Activated CD4-positive, alpha-beta T cell treated with anti-CD3 and anti-CD28 coated beads, Interleukin-2, amount 50 U/mL, for 4 hours (primary cell): Measurements from ENCODE around the gene SNTB2.
"Not testable (repeated sequence)": the region's sequence is repeated elsewhere in the genome, so short reads cannot be mapped to it uniquely, and the experiment has no call there.

Experiments used
- DNase-seq, 2 experiments: peaks; one replicate each; pipeline ENCODE4 v3.0.0-alpha.2; 2020

SNTB2 gene

DNA sequence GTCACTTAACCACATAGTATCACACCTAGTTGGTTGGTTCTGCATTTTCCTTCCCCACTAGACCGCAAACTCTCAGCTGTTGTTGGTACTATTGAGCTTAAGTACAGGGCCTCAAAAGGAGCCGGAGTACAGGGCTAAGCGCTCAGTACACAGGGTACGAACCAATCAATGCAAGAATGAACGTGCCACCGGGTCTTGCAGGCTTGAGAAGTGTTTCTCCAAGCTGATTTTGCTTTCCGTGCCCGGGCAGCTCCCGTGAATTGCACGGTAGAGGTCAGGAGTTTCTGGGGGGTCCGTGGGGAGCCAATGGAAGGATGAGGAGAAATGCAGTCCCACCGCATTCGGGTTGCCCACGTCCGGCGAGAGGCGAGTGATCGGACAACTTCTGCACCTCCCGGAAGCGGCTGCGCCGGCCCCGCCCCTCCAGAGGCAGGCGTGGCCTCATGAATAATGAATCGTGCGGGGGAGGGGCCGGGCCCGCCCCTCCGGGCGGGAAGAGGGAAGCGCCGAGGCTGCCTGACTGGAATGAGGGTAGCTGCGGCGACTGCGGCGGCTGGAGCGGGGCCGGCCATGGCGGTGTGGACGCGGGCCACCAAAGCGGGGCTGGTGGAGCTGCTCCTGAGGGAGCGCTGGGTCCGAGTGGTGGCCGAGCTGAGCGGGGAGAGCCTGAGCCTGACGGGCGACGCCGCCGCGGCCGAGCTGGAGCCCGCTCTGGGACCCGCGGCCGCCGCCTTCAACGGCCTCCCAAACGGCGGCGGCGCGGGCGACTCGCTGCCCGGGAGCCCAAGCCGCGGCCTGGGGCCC is at the start of gene SNTB2:
Gene SNTB2 (plus strand): TSS at position 523 of the 804 bp plus-strand sequence. CDS start 3 bp downstream, at position 526.
- DNase-seq, result peak; percentile 68 to 70

DNA sequence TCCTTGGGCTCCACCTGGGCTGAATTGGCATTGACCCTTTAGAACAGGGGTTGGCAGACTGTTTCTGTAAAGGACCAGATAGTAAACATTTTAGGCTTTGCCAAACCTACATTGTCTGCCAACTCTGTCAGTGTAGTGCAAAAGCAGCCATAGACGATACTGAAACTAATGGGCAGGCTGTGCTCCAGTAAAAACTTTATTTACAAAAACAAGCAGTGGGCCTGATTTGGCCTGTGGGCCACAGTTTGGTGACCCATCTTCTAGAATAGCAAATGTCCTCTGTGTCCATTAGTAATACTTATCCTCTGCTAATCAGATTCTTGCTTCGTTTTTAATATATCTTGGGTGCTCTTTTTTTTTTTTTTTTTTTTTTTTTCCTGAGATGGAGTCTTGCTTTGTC is 48.4 kb upstream of the SNTB2 start:
- DNase-seq, result no peak

DNA sequence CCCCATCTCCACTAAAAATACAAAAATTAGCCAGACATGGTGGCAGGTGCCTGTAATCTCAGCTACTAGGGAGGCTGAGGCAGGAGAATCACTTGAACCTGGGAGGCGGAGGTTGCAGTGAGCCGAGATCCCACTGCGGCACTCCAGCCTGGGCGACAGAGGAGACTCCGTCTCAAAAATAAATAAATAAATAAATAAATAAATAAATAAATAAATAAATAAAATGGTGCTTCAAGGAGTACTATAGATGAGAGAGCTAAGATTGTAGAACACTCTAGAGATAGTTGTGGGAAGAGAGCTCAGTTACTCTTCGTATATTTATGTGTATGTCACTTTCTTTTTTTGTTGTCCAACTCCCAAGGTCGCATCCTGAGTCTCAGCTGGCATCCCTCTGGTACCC is 47.5 kb upstream of the SNTB2 start:
- DNase-seq, result not testable (repeated sequence)

DNA sequence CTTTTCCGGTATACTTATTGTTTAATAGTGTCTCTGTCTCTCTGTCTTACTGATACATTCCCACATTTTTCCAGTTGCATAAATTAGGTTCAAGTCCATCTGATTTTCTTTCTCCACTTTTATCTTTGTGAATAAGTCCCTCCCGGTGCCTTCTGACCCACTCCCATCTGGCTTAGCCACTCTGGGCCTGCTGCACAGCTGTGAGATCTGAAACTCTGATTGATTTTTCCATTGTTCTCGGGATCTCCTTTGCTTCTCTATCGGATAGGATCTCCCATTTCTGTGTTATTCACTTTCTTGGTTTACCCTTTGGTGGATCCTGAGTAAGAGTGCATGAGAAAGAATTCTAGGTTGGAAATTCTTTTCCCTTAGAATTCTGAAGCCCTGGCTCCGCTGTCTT is 46.0 kb upstream of the SNTB2 start:
- DNase-seq, result no peak

DNA sequence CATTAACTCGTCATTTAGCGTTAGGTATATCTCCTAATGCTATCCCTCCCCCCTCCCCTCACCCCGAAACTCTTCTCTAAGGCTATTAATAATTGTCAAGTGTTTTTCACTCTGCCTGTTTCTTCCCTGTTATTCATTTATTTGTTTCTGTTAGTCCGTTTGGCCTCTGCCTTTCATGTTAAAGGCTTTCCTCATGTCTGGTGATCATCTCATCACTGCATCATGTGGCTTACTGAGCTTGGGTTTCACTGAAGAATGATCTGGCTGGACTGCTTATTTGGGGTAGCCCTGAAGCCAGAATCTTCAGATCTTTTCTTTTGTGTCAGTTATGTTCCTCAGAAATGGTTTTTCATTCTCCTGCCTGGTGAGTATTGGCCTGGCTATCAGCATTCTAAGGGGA is 45.0 kb upstream of the SNTB2 start:
- DNase-seq, result no peak

DNA sequence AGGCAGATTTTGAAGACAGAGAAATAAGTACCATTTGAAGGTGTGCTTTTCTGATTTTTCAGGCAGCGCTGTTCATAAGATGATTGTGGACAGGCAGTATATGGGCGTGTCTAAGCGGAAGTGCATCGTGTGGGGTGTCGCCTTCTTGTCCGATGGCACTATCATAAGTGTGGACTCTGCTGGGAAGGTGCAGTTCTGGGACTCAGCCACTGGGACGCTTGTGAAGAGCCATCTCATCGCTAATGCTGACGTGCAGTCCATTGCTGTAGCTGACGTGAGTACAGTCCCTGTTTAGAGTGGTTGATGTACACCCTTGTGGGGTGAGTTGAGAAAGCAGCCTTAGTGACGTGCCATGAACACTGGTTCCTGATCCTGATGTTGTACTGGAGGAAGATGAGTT is 43.8 kb upstream of the SNTB2 start:
- no peak for DNase-seq

DNA sequence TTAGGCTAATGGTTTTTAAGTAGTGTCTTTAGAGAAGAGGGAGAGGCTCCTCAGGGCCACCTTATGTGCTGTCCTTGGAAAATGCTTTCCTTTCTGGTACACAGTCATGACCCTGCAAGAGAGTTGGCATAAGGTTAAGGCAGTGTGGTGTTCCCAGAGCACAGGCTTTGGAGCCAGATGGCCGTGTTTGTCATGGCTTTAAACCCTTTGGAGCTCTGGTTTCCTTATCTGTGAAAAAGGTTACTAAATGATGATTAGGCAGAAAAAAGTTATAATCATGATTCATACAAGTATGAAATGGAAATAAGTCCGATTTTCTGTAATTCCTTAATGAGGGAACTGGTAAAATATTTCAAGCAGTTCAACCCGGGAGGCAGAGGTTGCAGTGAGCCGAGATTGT is 41.3 kb upstream of the SNTB2 start:
- DNase-seq, result no peak

DNA sequence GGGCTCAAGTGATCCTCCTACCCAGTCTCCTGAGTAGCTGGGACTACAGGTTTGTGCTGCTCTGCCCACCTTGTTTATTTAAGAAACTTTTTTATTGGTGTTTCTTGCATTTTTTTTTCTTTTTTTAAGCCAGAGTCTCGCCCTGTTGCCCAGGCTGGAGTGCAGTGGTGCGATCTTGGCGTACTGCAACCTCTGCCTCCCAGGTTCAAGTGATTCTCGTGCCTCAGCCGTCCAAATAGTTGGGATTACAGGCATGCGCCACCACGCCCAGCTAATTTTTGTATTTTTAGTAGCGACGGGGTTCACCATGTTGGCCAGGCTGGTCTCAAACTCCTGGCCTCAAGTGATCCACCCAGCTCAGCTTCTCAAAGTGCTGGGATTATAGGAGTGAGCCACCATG is 37.3 kb upstream of the SNTB2 start:
- not testable (repeated sequence) for DNase-seq

DNA sequence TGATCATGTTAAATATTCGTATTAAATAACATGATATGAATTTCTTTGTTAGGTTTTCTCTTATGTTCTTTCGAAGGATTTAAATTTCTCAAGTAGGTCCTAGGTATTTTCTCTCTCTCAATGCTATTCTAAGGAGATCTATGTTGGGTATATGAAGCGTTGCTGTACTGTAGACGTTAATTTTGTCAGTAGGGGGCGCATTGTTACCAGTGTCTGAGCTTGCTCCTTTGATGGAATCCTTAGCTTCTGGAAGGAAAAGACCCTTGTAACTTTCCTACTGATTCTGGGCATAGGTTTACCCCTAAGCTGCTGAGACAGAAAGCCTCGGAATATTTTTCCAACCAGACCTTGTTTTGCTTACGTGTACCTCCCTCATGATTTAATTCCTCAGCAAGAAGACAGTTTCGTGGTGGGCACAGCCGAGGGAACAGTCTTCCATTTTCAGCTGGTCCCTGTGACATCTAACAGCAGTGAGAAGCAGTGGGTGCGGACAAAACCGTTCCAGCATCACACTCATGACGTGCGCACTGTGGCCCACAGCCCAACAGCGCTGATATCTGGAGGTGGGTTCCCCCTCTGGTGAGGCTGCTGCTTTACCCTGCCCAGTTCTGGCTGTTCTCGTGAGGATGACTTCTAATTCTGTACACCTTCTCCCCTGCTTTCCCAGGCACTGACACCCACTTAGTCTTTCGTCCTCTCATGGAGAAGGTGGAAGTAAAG is 36.7 kb upstream of the SNTB2 start:
- peak; percentile 21 to 30 for DNase-seq

DNA sequence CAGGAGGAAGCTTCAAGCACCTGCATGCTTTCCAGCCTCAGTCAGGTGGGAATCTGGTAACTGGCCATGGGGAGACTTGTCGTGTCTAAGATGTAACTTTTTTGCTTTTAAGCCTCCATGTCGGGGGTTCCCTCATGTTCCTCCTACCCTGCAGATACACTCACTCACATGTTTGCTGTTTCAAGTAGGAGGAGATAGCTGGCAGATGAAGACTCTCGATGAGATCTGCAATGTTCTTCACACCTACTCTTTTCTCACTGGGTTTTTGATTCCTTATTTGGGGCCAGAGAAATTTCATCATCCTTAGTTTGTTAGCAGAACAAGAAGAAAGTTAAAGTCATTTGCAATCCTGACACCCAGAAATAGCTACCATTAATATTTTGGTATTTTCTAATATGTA is 29.8 kb upstream of the SNTB2 start:
- no peak for DNase-seq

DNA sequence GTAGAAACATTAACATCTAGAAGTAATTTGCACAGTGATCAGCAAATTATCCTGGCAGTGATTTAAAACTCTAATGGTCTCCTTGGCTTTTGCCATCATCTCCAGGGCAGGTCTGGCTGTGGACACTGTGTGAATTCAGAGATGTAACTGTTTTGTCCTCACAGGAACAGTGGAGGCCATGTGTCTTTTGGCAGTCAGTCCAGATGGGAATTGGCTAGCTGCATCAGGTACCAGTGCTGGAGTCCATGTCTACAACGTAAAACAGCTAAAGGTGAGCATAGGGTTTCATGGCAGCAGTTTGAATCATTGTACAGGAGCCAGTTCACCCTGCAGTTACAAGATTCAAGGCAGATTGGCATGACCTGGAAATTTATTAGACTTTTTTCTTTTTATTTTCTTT is 26.8 kb upstream of the SNTB2 start:
- no peak for DNase-seq

DNA sequence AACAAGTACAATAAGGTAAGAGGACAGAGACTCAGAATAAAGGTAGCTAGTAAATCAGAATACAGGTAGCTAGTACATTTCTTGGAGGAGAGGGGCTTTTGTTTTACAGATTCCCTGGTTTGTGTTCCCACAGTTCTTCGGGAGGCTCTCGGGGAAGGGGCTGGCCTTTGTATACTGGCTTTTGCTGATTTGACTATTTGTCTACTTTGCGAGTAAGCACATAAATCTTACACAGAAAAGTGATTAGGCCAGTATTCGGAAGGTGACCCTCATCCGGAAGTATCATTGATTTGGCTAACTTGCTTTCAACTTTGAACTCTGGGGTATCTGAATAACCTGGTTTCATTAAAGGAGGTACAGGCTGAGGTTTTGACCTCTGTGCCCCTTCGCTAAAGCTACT is 21.4 kb upstream of the SNTB2 start:
- no peak for DNase-seq

DNA sequence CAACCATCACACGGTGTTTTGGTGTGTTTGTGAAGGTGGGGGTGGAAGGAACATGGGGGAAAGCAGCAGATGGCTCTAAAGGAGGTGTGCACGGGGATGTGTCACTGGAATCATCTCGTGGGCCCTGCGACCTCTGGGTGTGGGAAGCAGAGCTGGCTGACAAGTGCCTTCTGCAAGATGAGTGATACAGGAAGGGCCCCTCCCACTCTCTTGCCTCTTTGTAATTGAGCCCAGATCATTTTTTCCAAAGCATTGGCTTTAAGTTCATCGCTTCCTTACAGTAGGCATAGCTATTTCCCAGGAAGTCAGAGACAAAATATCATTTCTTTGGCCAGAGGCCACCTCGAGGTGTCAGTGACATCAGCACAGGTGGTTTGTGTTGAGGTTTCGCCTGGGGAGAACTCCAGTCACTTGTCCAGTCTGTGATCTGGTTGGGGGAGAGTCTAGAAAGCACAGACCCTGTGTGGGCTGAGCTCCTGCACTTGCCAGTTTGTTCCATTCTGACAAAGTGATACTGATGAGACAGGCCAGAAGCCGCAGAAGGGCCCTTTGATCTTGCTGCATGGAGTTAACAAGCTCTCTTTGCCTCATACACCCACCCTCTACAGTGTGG is 20.6 kb upstream of the SNTB2 start:
- peak; percentile 69 to 80 for DNase-seq

DNA sequence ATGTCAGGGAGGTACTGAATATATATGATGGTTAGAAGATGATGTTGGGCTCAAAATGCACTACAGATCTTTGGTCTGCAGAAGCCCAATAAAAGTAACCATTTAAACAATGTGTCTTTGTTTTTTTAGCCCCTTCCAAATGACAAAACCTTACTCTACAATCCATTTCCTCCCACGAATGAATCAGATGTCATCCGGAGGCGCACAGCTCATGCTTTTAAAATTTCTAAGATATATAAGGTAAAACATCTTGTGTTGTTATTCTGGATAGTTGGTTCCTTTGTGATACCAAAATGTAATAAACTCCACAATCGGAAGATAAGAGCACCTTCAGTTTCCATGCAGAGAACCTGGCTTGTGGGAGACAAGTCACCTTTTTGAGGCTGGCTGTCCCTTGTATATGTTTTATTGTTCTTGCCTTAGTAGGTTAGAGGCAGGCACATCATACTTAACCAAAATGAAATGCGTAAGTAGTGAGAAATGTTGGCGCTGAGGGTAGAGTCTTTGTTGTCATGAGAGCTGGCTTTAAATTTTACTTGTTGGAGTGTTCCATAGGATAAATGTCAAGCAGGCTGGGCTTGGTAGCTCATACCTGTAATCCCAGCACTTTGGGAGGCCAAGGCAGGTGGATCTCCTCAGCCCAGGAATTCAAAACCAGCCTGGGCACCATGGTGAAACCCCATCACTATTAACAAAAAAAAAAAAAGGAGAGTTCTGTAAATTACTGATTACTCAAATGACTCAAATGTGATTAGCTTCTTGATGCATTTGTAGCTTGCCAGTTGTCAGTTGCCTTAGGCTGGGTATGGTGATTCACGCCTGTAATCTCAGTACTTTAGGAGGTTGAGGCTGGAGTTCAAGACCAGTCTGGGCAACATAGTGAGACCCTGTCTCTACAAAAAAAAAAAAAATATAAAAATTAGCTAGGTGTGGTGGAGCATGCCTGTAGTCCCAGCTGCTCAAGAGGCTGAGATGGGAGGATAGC is 19.7 kb upstream of the SNTB2 start:
- DNase-seq, result no peak

DNA sequence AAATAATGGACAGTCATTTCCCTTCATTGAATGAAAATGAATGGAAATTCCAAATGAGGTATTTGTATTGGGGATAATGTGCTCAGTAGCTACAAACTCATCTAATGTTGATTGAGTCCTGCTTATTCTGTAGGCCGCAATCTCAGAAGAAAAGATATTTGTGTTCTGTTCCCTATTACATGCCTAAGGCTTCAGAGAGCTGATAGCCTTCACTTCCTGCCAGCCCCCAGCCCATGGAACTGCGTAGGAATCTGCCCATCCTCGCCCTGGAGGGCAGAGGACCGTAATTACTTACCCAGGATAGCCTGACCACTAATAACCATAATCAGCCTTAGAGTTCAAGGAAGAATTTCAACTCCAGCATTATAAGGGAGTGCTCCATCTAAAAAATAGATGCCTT is 17.9 kb upstream of the SNTB2 start:
- no peak for DNase-seq

DNA sequence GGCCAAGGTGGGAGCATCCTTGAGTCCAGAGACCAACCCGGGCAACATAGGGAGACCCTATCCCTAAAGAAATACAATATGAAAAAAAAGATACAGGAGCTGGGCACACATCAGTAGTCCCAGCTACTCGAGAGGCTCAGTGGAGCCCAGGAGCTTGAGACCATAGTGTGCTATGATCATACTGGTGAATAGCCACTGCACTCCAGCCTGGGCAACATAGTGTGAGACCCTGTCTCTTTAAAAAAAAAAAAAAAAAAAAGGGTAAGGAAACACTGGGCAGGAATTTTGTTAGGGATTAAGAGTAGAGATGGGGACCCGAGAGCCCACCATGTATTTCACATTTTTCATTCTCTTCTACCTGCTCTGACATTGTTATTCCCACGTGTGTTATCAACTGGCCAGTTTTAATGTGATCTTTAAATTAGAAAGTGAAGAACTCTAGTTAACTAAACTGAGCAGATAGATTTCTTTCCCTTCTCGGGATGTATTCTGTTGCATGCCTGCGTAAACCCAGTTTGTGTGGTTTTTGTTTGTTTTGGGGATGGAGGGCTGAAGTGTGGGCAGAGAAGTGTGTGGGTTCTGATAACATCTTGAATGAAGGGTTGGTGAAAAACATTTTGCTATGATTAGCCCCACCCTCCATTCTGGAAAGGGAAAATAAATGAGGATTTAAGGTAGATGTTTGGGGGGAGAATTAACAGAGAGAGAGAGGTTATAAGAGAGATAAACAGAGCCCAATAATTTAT is 17.2 kb upstream of the SNTB2 start:
- DNase-seq, result no peak

DNA sequence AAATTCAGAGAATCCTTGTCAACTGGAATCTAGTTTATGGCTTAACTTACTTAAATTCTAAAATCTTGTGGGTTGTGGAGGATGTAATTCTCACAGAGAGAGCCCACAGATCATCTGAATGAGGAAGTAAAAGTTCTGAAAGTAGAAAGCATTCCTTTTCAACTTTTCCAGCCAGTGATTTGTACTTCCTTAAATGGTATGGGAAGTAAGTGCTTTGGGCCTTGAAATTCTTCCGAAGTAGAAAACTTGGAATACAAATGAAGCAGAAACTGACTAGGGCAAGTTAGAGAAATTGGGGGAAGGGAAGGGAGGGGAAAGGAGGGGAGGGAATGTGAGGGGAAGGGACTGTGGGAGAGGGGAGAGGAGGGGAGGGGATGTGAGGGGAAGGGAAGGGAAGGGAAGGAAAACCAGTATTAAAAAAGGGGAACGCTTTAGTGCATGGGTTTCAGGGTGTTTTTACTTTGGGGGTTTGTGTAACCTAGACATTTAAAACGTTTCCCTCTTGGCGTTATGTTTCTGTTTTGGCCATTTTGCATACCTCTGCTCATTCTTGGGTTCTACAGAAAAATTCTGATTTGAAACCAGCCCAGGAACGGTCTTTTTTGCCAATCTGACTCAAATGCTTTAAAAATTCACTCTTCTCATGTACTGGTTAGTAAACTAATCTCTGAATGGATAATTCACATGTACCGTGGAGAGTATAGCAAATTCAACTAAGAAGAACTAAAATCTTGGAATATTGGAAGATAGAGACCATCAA is 15.5 kb upstream of the SNTB2 start:
- no peak for DNase-seq

DNA sequence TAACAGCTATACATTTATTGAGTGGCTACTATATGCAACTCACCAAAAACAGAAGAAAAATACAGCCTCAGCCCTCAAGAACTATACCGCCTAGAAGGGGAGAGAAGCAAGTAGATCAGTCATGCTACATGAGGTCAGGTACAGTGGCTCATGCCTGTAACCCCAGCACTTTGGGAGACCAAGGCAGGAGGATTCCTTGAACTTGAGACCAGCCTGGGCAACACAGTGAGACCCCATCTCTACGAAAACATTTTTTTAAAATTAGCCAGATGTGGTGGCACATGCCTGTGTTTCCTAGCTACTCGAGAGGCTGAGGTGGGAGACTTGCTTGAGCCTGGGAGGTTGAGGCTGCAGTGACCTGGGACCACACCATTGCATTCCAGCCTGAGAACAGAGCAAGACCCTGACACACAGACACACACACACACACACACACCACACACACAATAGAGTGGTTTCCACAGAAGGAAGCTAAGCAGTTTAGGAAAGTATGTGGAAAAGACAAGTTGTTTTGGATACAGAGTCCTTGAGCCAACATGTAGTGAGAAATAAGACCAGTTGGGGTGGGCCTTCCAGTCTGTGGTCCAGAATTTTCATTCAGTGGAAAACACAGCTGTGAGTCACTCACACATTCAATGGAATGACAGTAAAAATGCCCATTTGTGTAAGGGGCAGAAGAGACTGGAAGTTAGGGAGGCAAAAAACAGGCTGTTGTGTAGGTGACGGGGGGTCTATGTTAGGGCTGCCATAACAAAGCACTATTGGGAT is 10.7 kb upstream of the SNTB2 start:
- no peak for DNase-seq

DNA sequence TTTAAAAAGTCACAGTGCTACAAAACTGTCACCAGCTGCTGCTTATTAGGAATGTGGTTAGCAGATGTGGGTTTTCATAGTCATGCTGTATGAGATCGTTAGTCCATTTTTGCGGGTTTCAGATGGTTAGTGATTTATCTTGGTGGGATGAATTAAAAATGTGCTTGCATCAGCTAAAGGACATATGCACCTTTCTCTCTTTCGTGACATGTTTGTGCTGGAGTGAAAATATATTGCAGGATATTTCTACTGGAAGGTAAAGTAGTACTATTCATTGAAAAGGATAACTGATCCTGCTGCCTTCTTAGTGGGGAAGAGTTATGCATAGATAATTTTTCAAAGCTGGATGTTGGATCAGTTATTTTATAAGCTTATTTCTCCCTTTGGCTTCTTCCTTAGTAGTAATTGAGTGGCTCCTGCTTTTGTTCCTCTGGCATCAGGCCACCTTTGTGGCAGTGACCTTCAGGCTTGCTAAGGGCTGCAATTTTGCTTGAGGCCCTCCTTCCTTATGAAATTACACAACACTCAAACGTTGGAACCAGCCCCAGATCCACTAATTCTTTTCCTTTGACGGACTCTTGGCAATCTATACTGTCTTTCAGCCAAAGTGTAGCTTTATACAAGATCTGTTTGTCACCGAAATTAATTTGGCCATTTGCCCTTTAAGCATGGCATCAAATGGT is 7.5 kb upstream of the SNTB2 start:
- DNase-seq, result no peak

DNA sequence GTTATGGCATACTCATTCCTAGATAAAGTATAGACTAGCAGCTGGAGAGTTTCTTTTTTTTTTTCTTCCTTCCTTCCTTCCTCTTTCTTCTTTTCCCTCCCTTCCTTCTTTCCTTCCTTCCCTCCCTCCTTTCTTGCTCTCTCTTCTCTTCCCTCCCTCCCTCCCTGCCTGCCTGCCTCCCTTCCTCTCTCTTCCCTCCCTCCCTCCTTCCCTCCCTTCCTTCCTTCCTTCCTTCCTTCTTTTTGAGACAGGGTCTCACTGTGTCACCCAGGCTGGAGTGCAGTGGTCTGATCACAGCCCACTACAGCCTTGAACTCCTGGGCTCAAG is 7.0 kb upstream of the SNTB2 start:
- DNase-seq, result no peak
